Osteocyte (in vitro differentiated cells): ENCODE data around the gene SLBP. TPM values are rescaled to one million over a fixed set of nuclear protein-coding genes. Genes with fewer than 3 reads are reported as not detected.

ENCODE experiments used
- DNase-seq: peaks from one replicate; pipeline ENCODE4 v3.0.0; 2021; ENCODE audit warnings: mixed read lengths; ENCODE audit not compliant: unreplicated experiment; ENCODE audit errors: extremely low spot score
- H3K27ac Mint-ChIP-seq: one replicate; pipeline ENCODE4 v1.8.0; 2021; ENCODE audit warnings: mild to moderate bottlenecking, mixed read lengths; ENCODE audit not compliant: unreplicated experiment
- H3K27me3 Mint-ChIP-seq: one replicate; pipeline ENCODE4 v1.8.0; 2021; ENCODE audit warnings: mixed read lengths; ENCODE audit not compliant: unreplicated experiment
- H3K36me3 Mint-ChIP-seq: one replicate; pipeline ENCODE4 v1.8.0; 2021; ENCODE audit warnings: mixed read lengths; ENCODE audit not compliant: unreplicated experiment
- H3K4me1 Mint-ChIP-seq: one replicate; pipeline ENCODE4 v1.8.0; 2021; ENCODE audit warnings: mixed read lengths; ENCODE audit not compliant: unreplicated experiment
- H3K4me3 Mint-ChIP-seq: one replicate; pipeline ENCODE4 v1.8.0; 2021; ENCODE audit warnings: mild to moderate bottlenecking, moderate library complexity, mixed read lengths; ENCODE audit not compliant: unreplicated experiment
- H3K9me3 Mint-ChIP-seq: one replicate; pipeline ENCODE4 v1.8.0; 2021; ENCODE audit warnings: mixed read lengths; ENCODE audit not compliant: unreplicated experiment
- total RNA-seq: library from RNA; stranded (reverse); gene quantifications from 2 replicates; pipeline ENCODE4 v1.2.1, GENCODE V29; 2021
- TF ChIP-seq, protein P1 (sequence below): fragments of 200-600 bp; sonication (generic); IDR thresholded peaks from 2 replicates; pipeline ENCODE4 v1.5.0; 2021; ENCODE audit warnings: antibody characterized with exemption, mild to moderate bottlenecking, moderate library complexity

SLBP gene
- total RNA-seq, 1 donor from 2014 or later = 49.1 TPM

DNA sequence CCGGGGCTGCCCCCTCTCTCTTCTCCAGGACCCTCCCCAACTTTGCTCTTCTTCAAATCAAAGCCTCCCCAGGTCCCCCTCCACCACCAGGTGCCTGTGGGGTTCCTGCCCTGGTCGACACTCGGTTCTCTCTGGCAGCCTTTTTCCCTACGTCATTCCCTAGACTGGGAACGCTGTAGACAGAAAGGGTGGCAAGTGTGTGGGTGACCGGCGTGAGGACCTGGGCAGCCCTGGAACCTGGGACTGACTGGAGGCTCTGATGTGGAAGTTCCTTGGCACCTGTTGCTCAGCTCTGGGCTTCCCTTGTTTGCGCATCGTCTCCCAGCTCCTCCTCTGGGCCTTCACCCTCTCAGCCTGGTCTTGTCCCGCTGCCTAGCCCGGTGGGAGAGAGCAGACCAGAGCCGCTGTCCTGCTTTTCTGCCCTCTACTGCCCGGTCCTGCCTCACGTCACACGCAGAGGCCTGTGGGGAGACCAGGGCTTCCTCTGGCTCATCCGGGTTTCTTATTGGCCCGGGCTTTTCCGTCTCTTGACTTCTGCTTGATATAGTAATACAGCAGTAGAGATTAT is 10.5 kb upstream of the SLBP start:
- DNase-seq = no peak
- peaks cover 50% of the 10 kb centered on the region for H3K4me1 Mint-ChIP-seq
- H3K4me3 Mint-ChIP-seq = peak overlapping the region; percentile 84
- H3K9me3 Mint-ChIP-seq = no peaks in the 10 kb centered on the region
- peak overlapping the region; percentile 57 for H3K27ac Mint-ChIP-seq
- H3K27me3 Mint-ChIP-seq = no peaks in the 10 kb centered on the region
- H3K36me3 Mint-ChIP-seq = peaks cover 3% of the 10 kb centered on the region
- TF ChIP-seq, protein P1, sequence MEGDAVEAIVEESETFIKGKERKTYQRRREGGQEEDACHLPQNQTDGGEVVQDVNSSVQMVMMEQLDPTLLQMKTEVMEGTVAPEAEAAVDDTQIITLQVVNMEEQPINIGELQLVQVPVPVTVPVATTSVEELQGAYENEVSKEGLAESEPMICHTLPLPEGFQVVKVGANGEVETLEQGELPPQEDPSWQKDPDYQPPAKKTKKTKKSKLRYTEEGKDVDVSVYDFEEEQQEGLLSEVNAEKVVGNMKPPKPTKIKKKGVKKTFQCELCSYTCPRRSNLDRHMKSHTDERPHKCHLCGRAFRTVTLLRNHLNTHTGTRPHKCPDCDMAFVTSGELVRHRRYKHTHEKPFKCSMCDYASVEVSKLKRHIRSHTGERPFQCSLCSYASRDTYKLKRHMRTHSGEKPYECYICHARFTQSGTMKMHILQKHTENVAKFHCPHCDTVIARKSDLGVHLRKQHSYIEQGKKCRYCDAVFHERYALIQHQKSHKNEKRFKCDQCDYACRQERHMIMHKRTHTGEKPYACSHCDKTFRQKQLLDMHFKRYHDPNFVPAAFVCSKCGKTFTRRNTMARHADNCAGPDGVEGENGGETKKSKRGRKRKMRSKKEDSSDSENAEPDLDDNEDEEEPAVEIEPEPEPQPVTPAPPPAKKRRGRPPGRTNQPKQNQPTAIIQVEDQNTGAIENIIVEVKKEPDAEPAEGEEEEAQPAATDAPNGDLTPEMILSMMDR = no peak

DNA sequence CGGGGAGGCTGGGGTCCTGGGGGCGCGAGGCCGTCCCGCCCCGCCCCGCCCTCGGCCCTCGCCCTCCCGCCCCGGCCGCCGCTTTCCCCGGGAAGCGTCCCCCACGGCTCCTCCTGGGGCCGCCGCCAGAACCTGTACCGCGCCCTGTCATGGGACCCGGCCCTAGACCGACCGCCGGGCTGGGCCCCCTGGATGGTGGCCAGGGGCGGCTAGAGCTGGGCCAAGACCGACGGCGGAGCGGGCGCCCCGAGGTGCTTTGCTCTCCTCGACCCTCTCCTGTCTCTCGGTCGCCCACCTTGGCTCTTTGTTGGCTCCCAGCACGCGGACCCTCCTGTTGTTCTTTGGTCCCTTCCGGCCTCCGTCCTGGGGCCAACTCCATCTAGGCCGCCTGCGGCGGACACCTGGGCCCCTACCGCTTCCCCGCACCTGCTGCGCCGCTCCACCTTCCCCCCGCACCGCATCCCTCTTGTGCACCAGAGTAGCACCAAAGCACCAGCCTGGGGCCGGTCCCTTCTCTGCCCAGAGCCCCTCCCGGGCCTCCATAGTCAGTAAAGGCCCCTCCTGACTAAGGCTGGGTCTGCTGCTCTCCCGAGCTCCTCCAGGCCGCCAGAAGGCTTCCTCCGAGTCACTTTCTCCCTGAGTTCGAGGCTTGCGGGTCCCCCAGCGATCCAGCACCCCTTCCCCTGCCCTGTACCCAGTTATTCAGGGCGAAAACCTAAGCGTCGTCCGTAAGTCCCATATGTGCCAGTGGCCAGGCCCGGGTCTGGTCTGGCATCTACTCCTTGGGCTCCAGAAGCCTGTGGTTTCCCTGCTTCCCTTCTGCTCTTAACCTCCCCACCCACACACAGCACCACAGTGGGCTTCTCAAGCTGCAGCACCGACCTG is 9.8 kb upstream of the SLBP start:
- TF ChIP-seq, protein P1 = no peak
- Mint-ChIP-seq H3K27ac (peak overlapping the region; percentile 73), H3K4me3 (peak overlapping the region; percentile 84), H3K4me1 (peaks cover 42% of the 10 kb centered on the region), H3K36me3 (peaks cover 3% of the 10 kb centered on the region), H3K27me3 (no peaks in the 10 kb centered on the region), H3K9me3 (no peaks in the 10 kb centered on the region)
- DNase-seq = no peak

DNA sequence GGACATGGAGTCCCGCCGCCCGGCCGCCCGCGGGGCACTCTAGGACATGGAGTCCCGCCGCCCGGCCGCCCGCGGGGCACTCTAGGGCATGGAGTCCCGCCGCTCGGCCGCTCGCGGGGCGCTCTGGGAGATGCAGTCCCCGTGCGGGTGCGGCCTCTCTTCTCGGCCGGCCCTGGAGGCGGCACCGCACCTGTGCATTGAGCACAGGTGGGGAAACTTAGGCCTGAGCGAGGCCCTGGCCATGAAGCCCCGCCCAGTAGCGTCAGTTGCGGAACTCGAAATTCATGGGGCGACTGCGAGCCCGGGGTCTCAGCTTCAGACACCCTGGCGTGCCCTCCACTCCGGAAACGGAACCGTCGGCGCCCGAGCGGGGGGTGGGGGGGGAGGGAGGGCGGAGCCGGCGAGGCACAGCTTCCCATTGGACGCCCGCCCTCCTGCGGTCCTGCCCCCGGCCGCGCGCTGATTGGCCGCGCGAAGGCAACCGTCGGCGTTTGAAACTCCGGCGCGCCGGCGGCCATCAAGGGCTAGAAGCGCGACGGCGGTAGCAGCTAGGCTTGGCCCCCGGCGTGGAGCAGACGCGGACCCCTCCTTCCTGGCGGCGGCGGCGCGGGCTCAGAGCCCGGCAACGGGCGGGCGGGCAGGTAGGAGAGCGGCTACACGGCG is 9.0 kb upstream of the SLBP start, which contains the start of the genes TACC3 and TMEM129:
Gene TACC3, plus strand, starts transcription at position 519 of the 663 bp plus-strand sequence. CDS start 1,901 bp downstream, outside the sequence.
Gene TMEM129, minus strand, starts transcription at position 321 of the 663 bp plus-strand sequence. CDS start 486 bp downstream, outside the sequence.
- Mint-ChIP-seq H3K27me3 (no peaks in the 10 kb centered on the region), H3K27ac (peak within 1 kb of the TSS; percentile 92), H3K9me3 (no peaks in the 10 kb centered on the region), H3K36me3 (peaks cover 3% of the 10 kb centered on the region), H3K4me1 (peaks cover 35% of the 10 kb centered on the region), H3K4me3 (peak within 1 kb of the TSS; percentile 87)
- DNase-seq = peak; percentile 96
- TF ChIP-seq, protein P1 = no peak

DNA sequence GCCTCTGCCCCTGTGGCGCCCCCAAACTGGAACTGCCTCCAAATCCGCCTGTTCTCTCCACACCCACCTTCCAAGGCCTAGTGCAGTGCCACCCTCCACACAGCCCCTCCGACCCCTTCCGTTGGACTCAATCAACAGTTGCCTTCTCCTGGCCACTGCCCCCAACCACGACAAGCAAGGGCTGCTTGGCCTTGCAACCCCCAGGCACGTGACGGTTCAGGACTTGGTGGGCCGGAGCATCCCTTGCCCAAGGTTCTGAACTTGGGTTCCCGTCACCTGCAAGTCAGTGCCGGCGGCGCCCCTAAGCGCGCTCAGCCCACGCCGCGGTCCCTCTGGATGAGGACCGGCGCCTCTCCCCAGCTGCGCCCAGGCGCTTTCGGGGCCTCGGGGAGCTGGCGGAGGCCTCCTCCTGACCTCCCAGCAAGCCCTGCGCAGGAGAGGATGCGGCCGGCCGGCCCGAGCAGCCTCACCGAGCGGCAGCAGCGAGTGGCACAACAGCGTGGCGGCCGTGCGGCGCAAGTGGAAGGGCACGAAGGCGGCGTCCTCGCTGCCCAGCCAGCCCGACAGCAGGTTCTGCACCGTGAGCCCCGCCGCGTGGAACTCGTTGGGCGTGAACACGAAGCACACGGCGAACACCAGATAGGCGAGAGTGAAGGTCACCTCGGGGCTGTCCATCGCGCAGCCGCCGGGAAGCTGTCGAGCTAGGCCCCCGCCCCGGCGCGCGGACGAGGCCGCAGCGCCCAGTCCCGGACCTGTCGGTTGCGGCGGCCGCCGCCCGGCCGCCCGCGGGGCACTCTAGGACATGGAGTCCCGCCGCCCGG is 8.3 kb upstream of the SLBP start:
- Mint-ChIP-seq H3K27ac (peak overlapping the region; percentile 92), H3K4me1 (peaks cover 36% of the 10 kb centered on the region), H3K4me3 (peak overlapping the region; percentile 87), H3K9me3 (no peaks in the 10 kb centered on the region), H3K27me3 (no peaks in the 10 kb centered on the region), H3K36me3 (peaks cover 3% of the 10 kb centered on the region)
- TF ChIP-seq, protein P1 = no peak
- no peak for DNase-seq
